WI38 (cell line): ENCODE data around the gene RUNX1.
"Not testable (repeated sequence)": the region's sequence is repeated elsewhere in the genome, so short reads cannot be mapped to it uniquely, and the experiment has no call there.

Experiments used
- H3K4me3 ChIP-seq: 2 replicates; pipeline ENCODE4 v1.5.1; 2011; ENCODE audit warnings: low read depth, mild to moderate bottlenecking, control low read depth, low read length
- TF ChIP-seq, protein P1 (sequence below): IDR thresholded peaks from 2 replicates; pipeline ENCODE4 v1.5.1; 2012; ENCODE audit warnings: low read depth, mild to moderate bottlenecking, control low read depth, low read length

The RUNX1 gene

DNA sequence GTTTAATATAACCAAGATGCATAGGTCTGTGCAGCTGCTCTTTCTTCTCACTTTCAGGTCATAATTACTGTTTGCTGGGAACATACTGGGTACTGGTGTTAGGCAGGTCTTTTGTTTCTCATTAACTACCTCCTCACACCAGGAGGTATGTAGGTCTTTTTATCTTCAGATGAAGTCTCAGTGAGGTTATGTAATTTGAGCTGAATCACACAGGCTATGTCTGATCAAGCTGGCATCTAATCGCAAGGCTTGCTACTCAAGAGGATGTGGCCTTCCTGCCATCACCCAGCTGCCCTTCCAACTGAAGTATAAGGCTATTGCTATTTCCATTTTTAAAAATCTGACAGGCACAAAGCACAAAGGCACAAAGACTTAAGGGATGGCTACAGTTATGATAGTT is 96.4 kb downstream of the RUNX1 start:
- H3K4me3 ChIP-seq = no peak overlapping the region
- TF ChIP-seq, protein P1, sequence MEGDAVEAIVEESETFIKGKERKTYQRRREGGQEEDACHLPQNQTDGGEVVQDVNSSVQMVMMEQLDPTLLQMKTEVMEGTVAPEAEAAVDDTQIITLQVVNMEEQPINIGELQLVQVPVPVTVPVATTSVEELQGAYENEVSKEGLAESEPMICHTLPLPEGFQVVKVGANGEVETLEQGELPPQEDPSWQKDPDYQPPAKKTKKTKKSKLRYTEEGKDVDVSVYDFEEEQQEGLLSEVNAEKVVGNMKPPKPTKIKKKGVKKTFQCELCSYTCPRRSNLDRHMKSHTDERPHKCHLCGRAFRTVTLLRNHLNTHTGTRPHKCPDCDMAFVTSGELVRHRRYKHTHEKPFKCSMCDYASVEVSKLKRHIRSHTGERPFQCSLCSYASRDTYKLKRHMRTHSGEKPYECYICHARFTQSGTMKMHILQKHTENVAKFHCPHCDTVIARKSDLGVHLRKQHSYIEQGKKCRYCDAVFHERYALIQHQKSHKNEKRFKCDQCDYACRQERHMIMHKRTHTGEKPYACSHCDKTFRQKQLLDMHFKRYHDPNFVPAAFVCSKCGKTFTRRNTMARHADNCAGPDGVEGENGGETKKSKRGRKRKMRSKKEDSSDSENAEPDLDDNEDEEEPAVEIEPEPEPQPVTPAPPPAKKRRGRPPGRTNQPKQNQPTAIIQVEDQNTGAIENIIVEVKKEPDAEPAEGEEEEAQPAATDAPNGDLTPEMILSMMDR = no peak

DNA sequence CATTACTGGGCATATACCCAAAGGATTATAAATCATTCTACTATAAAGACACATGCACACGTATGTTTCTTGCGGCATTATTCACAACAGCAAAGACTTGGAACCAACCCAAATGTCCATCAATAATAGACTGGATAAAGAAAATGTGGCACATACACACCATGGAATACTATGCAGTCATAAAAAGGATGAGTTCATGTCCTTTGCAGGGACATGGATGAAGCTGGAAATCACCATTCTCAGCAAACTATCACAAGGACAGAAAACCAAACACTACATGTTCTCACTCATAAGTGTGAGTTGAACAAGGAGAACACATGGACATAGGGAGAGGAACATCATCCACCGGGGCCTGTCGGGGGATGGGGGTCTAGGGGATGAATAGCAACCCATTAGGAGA is 97.2 kb downstream of the RUNX1 start:
- not testable (repeated sequence) for H3K4me3 ChIP-seq

GRCh38 chr21:34950980-34951379 is 98.1 kb downstream of the RUNX1 start:
- TF ChIP-seq, protein P1 = no peak
- H3K4me3 ChIP-seq = no peak overlapping the region

DNA sequence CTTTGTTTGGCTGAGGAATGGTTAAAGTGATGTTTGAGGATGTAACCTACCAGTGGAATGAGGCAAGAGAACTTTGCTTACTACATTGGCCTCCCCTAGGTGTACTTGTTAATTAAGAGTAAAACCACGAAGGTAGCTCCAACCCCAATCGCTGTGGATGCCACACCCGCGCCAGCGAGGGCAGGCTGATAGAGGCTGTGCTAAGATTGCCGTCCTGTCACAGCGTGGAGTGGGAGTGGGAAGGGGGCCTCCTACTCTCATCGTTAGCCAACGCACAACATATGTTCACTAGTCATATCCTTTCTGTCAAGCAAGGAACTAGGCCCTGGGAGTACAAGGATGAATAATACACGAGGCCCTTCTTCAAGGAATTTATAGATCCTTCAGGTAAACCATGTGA is 99.6 kb downstream of the RUNX1 start:
- TF ChIP-seq, protein P1 = no peak
- H3K4me3 ChIP-seq = no peak overlapping the region

GRCh38 chr21:34949030-34949429 is 100.1 kb downstream of the RUNX1 start:
- TF ChIP-seq, protein P1 = no peak
- H3K4me3 ChIP-seq = no peak overlapping the region

DNA sequence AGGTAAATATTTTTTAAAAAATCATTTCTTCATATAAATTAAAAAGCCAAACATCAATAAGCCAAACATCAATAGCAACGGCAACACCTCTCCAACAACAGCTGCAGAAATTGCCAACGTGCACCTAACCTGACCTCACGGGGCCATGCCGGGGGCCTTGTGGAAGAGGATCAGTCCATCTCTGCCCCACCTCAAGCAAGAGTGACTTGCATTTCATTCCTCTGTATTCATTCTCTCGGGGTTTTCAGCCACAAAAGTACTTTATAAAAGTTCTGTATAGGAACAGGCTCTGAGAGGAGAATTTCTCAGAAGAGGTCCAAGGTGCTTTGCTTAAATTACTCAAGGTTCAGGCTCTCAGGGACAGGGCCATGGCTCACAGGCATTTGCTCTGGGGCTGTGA is 100.9 kb downstream of the RUNX1 start:
- TF ChIP-seq, protein P1 = no peak
- H3K4me3 ChIP-seq = no peak overlapping the region

- TF ChIP-seq, protein P1 = no peak
- H3K4me3 ChIP-seq = no peak overlapping the region
These were observed 102.1 kb downstream of the RUNX1 start for GRCh38 chr21:34946916-34947534.

DNA sequence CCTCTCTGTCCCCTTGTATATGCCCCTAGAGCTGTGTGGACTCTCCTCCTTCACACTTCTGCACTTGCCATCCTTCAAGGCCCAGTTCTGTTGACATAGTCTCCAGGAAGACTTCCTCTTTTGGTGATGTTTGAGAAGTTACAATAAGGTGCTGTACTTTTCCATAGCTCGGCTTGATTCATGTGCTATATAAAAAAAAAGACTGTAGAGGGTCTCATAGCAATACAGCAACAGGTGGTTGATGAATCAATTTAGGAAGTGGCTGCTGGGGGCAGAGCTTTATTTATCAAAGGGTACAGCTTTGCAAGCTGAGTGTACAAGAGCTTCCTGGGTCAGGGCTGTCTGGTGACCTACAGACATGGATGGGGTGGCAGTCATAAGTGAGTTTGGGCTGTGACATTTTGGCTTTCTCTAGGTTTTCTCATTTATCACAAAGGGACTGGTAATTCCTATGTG is 102.7 kb downstream of the RUNX1 start:
- no peak overlapping the region for H3K4me3 ChIP-seq
- TF ChIP-seq, protein P1 = no peak
